ENCODE data around the gene TUBA3D.
"Not testable (repeated sequence)": the region's sequence is repeated elsewhere in the genome, so short reads cannot be mapped to it uniquely, and the experiment has no call there.

Gene TUBA3D

GRCh38 chr2:131514408-131515166 is 38.7 kb downstream of the TUBA3D start:
- DNase-seq (ENCODE audit: low spot score) = not testable (repeated sequence)

DNA sequence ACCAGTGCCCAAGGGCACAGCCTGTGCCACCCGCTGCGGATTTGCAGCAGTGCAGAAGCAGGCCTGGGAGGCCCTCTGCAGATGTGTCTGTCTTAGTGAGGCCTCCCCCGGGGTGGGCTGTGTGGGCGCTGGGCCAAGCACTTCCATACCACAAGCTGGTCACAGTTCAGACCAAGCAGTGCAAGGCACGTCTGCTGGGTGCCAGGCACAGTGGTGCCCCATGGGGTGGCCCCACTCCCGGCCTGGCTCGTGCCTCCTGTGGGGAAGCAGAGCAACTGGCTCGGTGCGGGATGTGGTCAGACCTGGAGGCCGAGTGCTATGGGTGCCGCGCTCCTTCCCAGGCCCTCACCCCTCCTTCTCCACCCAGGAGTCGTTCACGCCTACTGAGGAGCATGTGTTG is 39.3 kb downstream of the TUBA3D start:
- DNase-seq (ENCODE audit: low spot score) = not testable (repeated sequence)

DNA sequence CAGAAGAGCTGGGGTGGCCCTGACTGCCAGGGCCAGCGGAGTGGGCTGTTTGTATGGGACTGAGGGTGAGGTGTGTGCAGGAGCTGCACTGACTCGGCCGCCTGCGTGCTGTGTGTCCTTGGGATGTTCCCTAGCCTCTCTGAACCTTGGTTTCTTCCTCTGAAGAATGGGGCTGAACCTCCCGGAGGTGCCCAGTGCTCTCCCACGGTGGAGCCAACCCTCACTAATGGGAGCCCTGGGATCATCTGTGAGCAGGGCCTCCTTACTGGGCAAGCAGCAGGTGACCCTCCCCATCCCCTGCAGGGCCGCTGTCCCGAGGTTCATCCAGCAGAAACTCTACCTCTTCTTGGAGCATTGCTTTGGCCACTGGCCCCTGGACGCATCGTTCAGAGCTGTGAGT is 40.1 kb downstream of the TUBA3D start:
- no peak for DNase-seq (ENCODE audit: low spot score)

DNA sequence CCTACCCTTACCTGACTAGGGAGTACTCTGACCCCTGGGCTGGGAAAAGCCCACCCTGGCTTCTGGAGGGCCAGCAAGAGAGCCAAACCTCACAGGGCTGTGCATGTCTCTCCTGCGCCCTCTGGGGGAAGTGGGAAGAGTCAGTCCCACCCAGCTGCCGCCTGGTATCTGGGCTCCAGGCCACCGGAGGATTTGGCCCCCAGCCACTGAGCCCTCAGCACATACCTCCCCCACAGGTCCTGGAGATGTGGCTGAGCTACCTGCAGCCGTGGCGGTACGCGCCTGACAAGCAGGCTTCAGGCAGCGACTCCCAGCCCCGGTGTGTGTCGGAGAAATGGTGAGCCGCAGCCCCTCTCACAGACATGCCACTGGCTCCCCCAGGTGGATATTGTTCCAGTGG is 40.7 kb downstream of the TUBA3D start:
- not testable (repeated sequence) for DNase-seq (ENCODE audit: low spot score)

GRCh38 chr2:131517106-131517831 is 41.4 kb downstream of the TUBA3D start:
- DNase-seq (ENCODE audit: low spot score) = no peak

DNA sequence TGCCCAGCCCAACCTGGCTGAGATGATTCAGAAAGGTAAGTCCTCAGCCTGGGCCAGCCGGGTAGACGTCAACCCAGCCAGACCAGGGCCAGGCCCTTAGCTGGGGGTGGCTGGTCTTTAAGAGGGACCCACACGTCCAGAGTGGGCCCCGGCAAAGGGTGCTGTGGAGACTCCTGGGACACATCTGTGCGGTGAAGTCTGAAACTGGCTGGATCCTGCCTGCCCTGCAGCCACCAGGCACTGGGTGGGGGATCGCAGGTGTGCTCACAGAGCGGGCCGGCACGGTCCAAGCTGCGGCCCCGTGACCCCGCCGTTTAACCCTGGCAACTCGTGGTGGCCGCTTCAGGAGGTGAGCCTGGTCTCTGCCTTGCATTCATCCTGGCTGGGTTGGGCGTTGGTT is 41.9 kb downstream of the TUBA3D start:
- DNase-seq (ENCODE audit: low spot score) = not testable (repeated sequence)

DNA sequence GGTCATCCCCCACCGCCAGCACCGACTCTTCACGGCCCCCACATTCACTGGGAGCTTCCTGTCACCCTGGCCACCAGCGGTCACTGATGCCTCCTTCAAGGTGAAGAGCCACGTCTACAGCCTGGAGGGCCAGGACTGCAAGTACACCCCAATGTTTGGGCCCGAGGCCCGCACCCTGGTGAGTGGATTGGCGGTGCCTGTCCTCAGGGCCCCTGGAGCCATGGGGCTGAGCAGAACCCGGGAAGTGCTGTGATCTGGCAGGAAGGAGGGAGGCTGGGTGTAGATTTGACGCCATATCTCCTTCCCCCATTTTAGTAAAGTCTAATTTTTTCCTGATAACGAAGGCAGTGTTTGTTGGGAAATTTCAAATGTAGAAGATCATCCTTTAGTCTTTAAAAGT is 42.6 kb downstream of the TUBA3D start:
- DNase-seq (ENCODE audit: low spot score) = not testable (repeated sequence)

DNA sequence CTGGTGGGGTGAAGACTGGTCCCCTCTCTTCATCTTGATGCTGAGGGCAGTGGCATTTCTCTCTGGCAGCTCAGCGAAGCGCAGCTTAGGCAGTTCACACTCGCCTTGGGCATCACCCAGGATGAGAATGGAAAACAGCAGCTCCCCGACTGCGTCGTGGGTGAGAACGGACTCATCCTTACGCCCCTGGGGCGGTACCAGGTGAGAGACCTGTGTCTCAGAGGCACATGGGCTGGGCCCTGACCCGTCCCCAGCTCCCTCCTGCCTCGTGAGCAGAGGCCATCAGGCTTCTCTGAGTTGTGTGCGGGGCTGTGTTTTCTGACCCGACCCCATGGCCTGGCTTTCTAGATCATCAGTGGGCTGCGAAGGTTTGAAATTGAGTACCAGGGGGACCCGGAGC is 43.5 kb downstream of the TUBA3D start:
- no peak for DNase-seq (ENCODE audit: low spot score)

- DNase-seq (ENCODE audit: low spot score) = not testable (repeated sequence)
Measured at GRCh38 chr2:131519871-131520470, 44.1 kb downstream of the TUBA3D start.

GRCh38 chr2:131520526-131520925 is 44.6 kb downstream of the TUBA3D start:
- DNase-seq (ENCODE audit: low spot score) = no peak

- DNase-seq (ENCODE audit: low spot score) = not testable (repeated sequence)
Measured at GRCh38 chr2:131521524-131521923, 45.6 kb downstream of the TUBA3D start.

DNA sequence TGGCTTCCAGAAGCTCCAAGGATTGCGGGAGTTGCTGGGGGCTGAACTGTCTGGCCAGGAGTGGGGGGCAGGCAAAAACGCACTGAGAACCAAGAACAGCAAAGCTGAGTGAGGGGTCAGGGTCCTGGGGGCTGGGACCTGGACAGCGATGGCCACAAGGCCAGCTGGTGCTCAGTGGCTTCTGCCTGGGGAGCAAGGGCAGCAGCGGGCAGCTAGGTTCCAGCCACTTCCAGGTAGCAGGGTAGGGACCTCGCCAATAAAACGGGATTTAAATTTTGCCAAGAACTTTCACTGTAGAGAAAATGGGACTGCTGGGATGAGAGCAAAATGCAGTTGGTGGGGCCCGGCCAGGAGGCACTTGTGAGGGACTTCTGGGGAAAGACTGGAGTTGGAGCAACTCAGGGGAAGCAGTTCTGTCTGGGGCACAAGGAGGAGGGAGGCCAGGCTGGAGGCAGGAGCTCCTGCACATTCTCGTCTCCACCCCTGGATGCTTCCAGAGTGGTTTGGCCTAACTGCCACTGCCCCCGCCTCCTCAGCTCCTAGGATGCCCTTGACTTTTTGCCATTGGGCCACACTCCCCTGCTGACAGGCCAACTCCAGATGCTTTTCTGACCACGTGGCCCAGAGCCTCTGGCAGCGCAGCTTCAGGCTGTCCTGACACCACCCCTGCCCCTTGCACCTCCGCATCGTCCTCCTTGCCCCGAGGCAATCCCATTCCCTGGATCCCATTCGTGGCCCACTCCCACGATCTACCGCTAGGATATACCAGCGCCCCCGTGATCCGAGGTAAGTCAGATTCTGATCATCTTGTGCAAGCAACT is 46.3 kb downstream of the TUBA3D start:
- DNase-seq (ENCODE audit: low spot score) = no peak

DNA sequence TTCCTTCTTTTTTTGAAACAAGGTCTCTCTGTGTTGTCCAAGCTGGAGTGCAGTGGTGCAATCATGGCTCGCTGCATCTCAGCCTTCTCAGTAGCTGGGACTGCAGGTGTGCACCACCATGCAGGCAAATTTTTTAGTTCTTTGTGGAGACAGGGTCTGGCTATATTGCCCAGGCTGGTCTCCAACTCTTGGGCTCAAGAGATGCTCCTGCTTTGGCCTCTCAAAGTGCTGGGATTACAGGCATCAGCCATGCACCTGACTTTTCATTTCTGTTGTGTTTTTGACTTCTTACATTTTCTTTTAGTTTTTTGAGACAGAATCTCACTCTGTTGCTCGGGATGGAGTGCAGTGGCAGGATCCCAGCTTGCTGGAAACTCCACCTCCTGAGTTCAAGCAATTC is 49.3 kb downstream of the TUBA3D start:
- DNase-seq (ENCODE audit: low spot score) = not testable (repeated sequence)

- DNase-seq (ENCODE audit: low spot score) = not testable (repeated sequence)
Measured at GRCh38 chr2:131527131-131528001, 51.4 kb downstream of the TUBA3D start, which contains the start of gene CCDC74A. CCDC74A (plus strand) TSS chr2:131527888; CDS start chr2:131527971, 83 bp downstream.

- not testable (repeated sequence) for DNase-seq (ENCODE audit: low spot score)
Measured at GRCh38 chr2:131528981-131529863, 53.3 kb downstream of the TUBA3D start.

DNA sequence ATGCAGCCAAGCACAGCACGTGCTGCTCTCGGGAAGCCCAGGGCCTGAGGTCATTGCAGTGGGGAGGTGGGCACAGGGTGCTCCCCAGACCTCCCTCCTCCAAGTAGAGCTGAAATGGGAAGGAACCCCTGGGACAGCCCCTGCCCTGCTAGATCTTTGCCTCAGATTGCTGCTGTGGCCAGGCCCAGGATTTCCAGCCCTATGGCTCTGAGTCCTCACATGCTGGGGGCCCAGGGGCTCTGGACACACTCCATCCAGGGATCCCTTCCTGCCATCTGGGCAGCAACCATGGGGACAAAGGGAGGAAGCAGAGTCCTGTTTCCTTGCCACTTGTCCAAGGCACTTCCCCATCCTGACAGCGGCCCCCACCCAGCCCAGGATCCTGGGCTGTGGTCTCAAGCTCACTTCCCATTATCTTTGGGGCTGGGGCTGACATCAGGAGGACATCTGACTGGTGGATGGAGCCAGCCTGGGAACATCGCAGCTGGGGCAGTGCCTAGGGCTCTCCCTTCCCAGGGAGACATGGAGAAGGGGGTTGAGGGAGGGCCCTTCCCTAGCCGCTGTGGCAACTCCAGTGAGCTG is 54.0 kb downstream of the TUBA3D start:
- DNase-seq (ENCODE audit: low spot score) = not testable (repeated sequence)

DNA sequence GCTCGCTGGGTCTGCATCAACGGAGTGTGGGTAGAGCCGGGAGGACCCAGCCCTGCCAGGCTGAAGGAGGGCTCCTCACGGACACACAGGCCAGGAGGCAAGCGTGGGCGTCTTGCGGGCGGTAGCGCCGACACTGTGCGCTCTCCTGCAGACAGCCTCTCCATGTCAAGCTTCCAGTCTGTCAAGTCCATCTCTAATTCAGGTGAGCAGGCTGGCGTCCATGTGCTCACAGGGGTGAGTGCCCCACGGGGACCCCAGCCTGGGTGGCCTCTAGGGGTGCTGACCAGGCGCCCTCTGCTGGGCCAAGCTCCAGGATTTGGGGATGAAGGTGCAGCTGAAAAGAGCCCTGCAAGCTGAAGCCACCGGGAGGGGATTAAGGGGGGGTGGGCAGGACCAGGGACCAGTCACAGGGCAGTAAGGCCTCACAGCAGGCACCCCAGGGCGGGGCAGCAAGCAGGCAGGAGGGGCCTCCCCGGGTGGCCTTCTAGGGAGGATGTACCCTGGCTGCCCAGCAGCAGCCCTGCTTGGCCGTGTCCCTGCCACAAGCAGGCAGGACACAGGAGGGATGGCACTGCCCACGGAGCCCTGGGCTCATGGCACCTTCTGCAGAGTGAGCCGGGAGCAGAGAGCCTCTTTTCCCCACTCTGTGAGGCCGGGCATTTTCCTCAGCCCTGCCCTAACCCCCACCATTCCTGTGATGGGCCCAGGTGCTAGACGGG is 54.9 kb downstream of the TUBA3D start:
- not testable (repeated sequence) for DNase-seq (ENCODE audit: low spot score)

DNA sequence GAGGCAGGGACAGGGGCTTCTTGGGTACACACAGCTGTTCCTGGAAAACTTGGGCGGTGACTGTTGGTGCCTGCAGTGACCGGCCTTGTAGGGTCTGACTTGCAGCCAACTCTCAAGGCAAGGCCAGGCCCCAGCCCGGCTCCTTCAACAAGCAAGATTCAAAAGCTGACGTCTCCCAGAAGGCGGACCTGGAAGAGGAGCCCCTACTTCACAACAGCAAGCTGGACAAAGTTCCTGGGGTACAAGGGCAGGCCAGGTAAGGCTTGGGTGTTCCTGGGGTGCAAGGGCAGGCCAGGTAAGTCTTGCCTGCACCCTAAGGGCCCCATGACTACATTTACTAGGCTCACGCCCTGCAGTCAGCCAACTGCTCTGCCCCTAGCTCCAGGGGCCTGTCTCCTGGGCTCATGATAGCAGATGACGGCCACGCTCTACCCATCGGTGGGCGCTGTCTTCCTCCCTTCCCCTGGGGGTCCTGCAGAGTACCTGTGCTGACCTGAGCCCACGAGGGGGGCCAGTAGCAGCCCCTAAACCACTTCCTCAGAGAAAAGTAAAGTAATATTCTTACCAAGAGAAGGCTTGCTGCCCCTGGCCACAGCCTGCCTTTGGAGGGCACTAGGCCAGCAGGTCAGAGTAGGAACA is 55.7 kb downstream of the TUBA3D start:
- DNase-seq (ENCODE audit: low spot score) = not testable (repeated sequence)

All from hepatic stellate cell (primary cell).